SK-N-MC (cell line): ENCODE data around the gene NPIPB9.
"Not testable (repeated sequence)": the region's sequence is repeated elsewhere in the genome, so short reads cannot be mapped to it uniquely, and the experiment has no call there.

Source experiments
- EZH2 ChIP-seq: fragments of 200-600 bp; sonication (generic); IDR thresholded peaks from one replicate; pipeline ENCODE4 v1.6.1; 2017; ENCODE audit warnings: antibody characterized with exemption
- POLR2AphosphoS5 ChIP-seq: IDR thresholded peaks from 2 replicates; pipeline ENCODE4 v1.6.1; 2012; ENCODE audit warnings: mild to moderate bottlenecking, low read depth, low read length, borderline replicate concordance

GRCh38 chr16:28722852-28723650 lies 28.5 kb upstream of the NPIPB9 start:
- TF ChIP-seq POLR2AphosphoS5, EZH2: not testable (repeated sequence)
